WTC11 (cell line): ENCODE data around the gene ZNF212.

Source experiments
- FOXP1 ChIP-seq: sonication (generic); formaldehyde crosslinking; IDR thresholded peaks from 2 replicates; pipeline ENCODE4 v1.8.0; 2022; ENCODE audit warnings: missing genetic modification reagents, mild to moderate bottlenecking, moderate library complexity, borderline replicate concordance
- MAX ChIP-seq: sonication (generic); formaldehyde crosslinking; IDR thresholded peaks from 2 replicates; pipeline ENCODE4 v1.8.0; 2022; ENCODE audit warnings: mild to moderate bottlenecking, missing genetic modification reagents
- NR1H2 ChIP-seq: sonication (generic); formaldehyde crosslinking; IDR thresholded peaks from 2 replicates; pipeline ENCODE4 v1.9.0; 2021; ENCODE audit warnings: mild to moderate bottlenecking, moderate library complexity, missing genetic modification reagents

DNA sequence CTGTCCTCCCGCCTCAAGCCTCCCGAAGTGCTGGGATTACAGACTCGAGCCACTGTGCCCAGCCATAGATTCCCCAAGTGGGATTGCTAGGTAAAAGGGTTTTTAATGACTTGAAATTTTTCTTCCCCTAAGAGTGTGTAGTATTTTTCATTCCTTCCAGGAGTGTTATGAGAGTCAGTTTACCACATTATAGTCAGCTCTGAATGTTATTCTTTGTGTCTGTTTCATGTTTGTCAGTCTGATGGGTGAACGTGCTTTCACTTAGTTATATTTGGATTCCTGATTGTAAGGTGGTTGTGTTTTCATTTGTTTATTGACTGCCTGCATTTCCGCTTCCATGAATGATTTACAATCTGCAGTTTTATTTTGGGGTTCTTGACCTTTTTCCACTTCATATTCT lies 6.3 kb downstream of the ZNF212 start:
- TF ChIP-seq MAX (CRISPR knock-in tag) (no peak), FOXP1 (CRISPR knock-in tag) (no peak), NR1H2 (CRISPR knock-in tag) (no peak)
